MM.1S (cell line): Measurements from ENCODE around the gene LYZL4.

Experiments
- CTCF ChIP-seq: fragments of 300-600 bp; sonication (generic); IDR thresholded peaks from 2 replicates; pipeline ENCODE4 v1.5.1; 2016; ENCODE audit warnings: antibody characterized with exemption, low read length, mixed read lengths
- EZH2 ChIP-seq: fragments of 300-600 bp; sonication (generic); optimal IDR thresholded peaks from 2 replicates; pipeline ENCODE3; 2017; ENCODE audit warnings: low read depth, mild to moderate bottlenecking, antibody characterized with exemption, low read length, mixed read lengths
- EZH2phosphoT487 ChIP-seq: fragments of 300-600 bp; sonication (generic); IDR thresholded peaks from 2 replicates; pipeline ENCODE4 v1.6.1; 2018; ENCODE audit warnings: antibody characterized with exemption, low read length

- TF ChIP-seq CTCF, result no peak
- TF ChIP-seq EZH2, result no peak
- no peak for TF ChIP-seq EZH2phosphoT487
These were observed 42.5 kb downstream of the LYZL4 start for GRCh38 chr3:42367903-42368302.
